ENCODE data around the gene GPR153. TPM values are rescaled to one million over a fixed set of nuclear protein-coding genes. Genes with fewer than 3 reads are reported as not detected.
A peak's percentile ranks its signal among the peaks of the same experiment; 100 is the strongest.

GPR153 gene
- total and polyA plus RNA-seq, 2 of the 8 experiments (the other 6 are each of a cell fraction or from before 2014, with no cell fraction given), result 5.7 to 8.1 TPM

DNA sequence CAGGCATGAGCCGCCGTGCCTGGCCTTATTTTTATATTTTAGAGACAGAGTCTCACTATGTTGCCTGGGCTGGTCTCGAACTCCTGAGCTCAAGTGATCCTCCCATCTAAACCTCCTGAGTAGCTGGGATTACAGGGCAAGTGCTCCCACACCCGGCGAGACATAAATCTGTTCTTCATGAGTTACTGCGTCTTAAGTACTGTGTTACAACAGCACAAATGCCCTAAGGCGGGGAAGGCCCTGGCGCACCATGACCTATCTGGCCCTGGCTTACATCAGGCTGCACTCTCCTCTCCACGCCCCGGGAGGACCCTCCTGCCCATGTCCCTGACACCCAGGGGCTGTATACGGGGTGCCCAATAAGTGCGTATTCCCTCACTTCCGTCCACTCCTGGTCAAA is 4.3 kb downstream of the GPR153 start:
- no peak overlapping the region for H2AFZ ChIP-seq (ENCODE audit: low read length)
- H3K4me2 ChIP-seq (ENCODE audit: insufficient read depth in 1 of 2, low read depth in 2 of 2, low read length in 2 of 2), result no peak overlapping the region
- peaks cover 12 to 22% of the 10 kb centered on the region in 2 experiments for H4K20me1 ChIP-seq (replicated peaks in 1 of 2; ENCODE audit: control insufficient read depth in 1 of 2, insufficient read depth in 2 of 2, low read length in 2 of 2)
- ChIA-PET CTCF (ENCODE audit: partially characterized antibody) (interaction anchor here (0.9 to 17.6 kb wide), 6 partner anchors 10 to 102 kb away, joined by 3 to 280 read pairs (median 4); no protein-coding TSS in a partner anchor), POLR2A (ENCODE audit: partially characterized antibody) (interaction anchor here (1.6 kb wide), 1 partner anchor 163 kb away, joined by 4 read pairs; the partner anchor contains the start of gene HES2)
- no peak overlapping the region for H2BK12ac ChIP-seq (ENCODE audit: low read depth, low read length)
- H3K4me1 ChIP-seq (replicated peaks in 1 of 4; ENCODE audit: control insufficient read depth in 3 of 4, insufficient read depth in 4 of 4, low read length in 3 of 4), result peaks cover 0 to 7% (median 1%) of the 10 kb centered on the region in 4 experiments; a peak in 5 of 7 replicates
- H3K56ac ChIP-seq (replicated peaks; ENCODE audit: insufficient read length, low read depth, low read length), result no peak overlapping the region
- no peak overlapping the region for H3K23ac ChIP-seq (ENCODE audit: insufficient read length)
- no peak overlapping the region; the same call in 1 of the 2 replicates for H3K18ac ChIP-seq (ENCODE audit: extremely low read depth, low read length)
- H2BK20ac ChIP-seq (ENCODE audit: low read length), result no peak overlapping the region
- H3K14ac ChIP-seq (ENCODE audit: insufficient read length), result no peak overlapping the region
- no peaks in the 10 kb centered on the region for H3K79me2 ChIP-seq (ENCODE audit: control insufficient read depth in 1 of 2, insufficient read depth in 2 of 2, low read length in 2 of 2)
- no peak overlapping the region for H3K4me3 ChIP-seq (ENCODE audit: extremely low read depth in 1 of 4, insufficient read depth in 2 of 4, low read depth in 3 of 4, low read length in 4 of 4)
- no peak overlapping the region for H3K27ac ChIP-seq (ENCODE audit: low read depth, low read length)
- no peak overlapping the region for H2BK120ac ChIP-seq (replicated peaks; ENCODE audit: low read depth, low read length)
- no peak overlapping the region for H4K5ac ChIP-seq (ENCODE audit: insufficient read length, low read depth, low read length)
- no peak overlapping the region for H2BK15ac ChIP-seq (ENCODE audit: low read length)
- no peaks in the 10 kb centered on the region; a peak in 1 of 8 replicates for H3K36me3 ChIP-seq (ENCODE audit: control insufficient read depth in 2 of 4, insufficient read depth in 4 of 4, low read length in 3 of 4)
- FAIRE-seq, result no peak
- no peak overlapping the region; a peak in 1 of 7 replicates for H3K9ac ChIP-seq (replicated peaks in 1 of 4; ENCODE audit: extremely low read depth in 1 of 4, low read depth in 3 of 4, low read length in 3 of 4)
- H3K23me2 ChIP-seq (ENCODE audit: low read depth, low read length), result peaks cover 7% of the 10 kb centered on the region; the same call in 1 of the 2 replicates
- peak overlapping the region; percentile 81 for H4K91ac ChIP-seq (replicated peaks; ENCODE audit: insufficient read length, low read length)
- WGBS, 2 experiments (ENCODE audit: extremely low coverage in 1 of 2, insufficient coverage in 1 of 2, insufficient read length in 1 of 2, insufficient replicate concordance in 2 of 2, low coverage in 1 of 2, low lambda C conversion rate in 2 of 2, missing lambda C conversion rate in 1 of 2), result 92% methylated on average over 13 of the region's 13 CpGs; no CpG with 5 or more reads in 1 of the 2 experiments
- DNase-seq (ENCODE audit: low read depth in 1 of 2, low spot score in 2 of 2), result no peak
- no peaks in the 10 kb centered on the region for H3K79me1 ChIP-seq (ENCODE audit: low read depth, low read length)
- H2BK5ac ChIP-seq (ENCODE audit: low read depth, low read length), result no peak overlapping the region
- H4K8ac ChIP-seq (ENCODE audit: extremely low read depth, insufficient read depth, low read length), result no peak overlapping the region
- no peak overlapping the region for H2AK5ac ChIP-seq (ENCODE audit: low read depth, low read length)
- no peaks in the 10 kb centered on the region for H3K9me3 ChIP-seq (ENCODE audit: insufficient read depth in 2 of 2, low read depth in 1 of 2, low read length in 1 of 2)
- H3K4ac ChIP-seq (replicated peaks; ENCODE audit: insufficient read length, low read depth, low read length), result no peak overlapping the region
- peaks cover 0 to 24% (median 17%) of the 10 kb centered on the region in 4 experiments; a peak in 4 of 7 replicates for H3K27me3 ChIP-seq (replicated peaks in 1 of 4; ENCODE audit: control insufficient read depth in 3 of 4, extremely low read depth in 1 of 4, insufficient read depth in 3 of 4, low read length in 3 of 4)
- TF ChIP-seq SP2 (IDR thresholded peaks at IDR 0.05; ENCODE audit: low read length) (no peak), BACH1 (IDR thresholded peaks at IDR 0.05; ENCODE audit: low read length) (no peak), SP4 (IDR thresholded peaks at IDR 0.05; ENCODE audit: low read length) (no peak), KDM4A (IDR thresholded peaks at IDR 0.05; ENCODE audit: low read depth, low read length, severe bottlenecking) (no peak), TEAD4 (IDR thresholded peaks at IDR 0.05; ENCODE audit: low read depth, low read length) (no peak), GABPA (IDR thresholded peaks at IDR 0.05; ENCODE audit: borderline replicate concordance, insufficient read depth, low read length) (no peak), JUND (IDR thresholded peaks at IDR 0.05; ENCODE audit: low read length) (no peak), YY1 (IDR thresholded peaks at IDR 0.05; ENCODE audit: low read depth, low read length) (no peak), SP1 (IDR thresholded peaks at IDR 0.05; ENCODE audit: low read depth, low read length) (no peak)
- TF ChIP-seq, protein P1, sequence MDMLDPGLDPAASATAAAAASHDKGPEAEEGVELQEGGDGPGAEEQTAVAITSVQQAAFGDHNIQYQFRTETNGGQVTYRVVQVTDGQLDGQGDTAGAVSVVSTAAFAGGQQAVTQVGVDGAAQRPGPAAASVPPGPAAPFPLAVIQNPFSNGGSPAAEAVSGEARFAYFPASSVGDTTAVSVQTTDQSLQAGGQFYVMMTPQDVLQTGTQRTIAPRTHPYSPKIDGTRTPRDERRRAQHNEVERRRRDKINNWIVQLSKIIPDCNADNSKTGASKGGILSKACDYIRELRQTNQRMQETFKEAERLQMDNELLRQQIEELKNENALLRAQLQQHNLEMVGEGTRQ (IDR thresholded peaks at IDR 0.05; ENCODE audit: low read length), result no peak
- TF ChIP-seq, protein P2, sequence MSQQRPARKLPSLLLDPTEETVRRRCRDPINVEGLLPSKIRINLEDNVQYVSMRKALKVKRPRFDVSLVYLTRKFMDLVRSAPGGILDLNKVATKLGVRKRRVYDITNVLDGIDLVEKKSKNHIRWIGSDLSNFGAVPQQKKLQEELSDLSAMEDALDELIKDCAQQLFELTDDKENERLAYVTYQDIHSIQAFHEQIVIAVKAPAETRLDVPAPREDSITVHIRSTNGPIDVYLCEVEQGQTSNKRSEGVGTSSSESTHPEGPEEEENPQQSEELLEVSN (IDR thresholded peaks at IDR 0.05), result no peak
- TF ChIP-seq, protein P3, sequence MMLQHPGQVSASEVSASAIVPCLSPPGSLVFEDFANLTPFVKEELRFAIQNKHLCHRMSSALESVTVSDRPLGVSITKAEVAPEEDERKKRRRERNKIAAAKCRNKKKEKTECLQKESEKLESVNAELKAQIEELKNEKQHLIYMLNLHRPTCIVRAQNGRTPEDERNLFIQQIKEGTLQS (IDR thresholded peaks at IDR 0.05; ENCODE audit: insufficient read depth, low read depth, low read length), result no peak

Measured in H1 (cell line).